ENCODE data around the gene DMBX1. TPM values are rescaled to one million over a fixed set of nuclear protein-coding genes. Genes with fewer than 3 reads are reported as not detected.
A peak's percentile ranks its signal among the peaks of the same experiment; 100 is the strongest.

DMBX1 gene
- total and polyA plus RNA-seq, 9 of the 15 experiments (the other 6 are each of a cell fraction or from before 2014, with no cell fraction given), result 0.25 to 4.3 (median 1.0) TPM

DNA sequence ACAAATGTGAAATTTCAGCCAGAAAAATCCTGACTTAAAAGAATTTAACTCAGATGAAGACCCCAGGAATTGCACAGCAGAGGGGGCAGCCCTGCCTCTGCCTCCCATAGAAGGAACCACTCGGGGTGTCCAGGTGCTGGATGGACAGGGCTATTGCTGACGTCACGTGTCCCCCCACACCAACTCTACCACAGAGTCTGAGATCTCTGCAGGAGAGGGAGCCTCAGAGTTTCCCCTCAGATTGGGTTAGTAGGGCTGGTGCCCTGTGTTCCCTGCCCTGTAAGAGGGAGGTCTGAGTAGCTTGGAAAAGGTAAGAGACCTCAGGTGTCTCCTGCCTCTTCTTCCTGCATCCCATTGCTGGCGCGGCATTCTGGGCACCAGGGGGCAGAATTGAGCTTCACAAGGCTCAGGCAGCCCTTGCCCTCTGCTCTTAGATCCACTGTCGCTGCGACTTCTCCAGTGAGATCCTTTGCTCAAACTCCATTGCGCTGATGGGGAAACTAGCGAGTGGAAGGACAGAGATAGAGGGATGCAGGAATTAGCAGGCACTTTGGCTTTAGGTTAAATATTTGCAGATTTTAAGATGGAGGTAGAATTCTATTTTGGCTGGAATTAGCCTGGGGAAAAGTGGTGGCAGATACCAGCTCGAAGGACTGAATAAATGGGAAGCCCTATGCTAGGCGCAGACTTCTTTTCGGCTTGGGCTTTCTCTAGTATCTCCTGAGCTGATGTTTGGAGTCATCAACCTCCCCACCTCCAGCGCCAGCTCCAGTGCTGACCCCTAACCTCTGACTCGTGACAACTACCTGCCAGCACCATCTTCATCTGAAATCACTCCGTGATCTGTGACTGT is 42.8 kb upstream of the DMBX1 start (continued):
- no peak for TF ChIP-seq KLF6 (CRISPR knock-in tag; IDR thresholded peaks at IDR 0.05; ENCODE audit: borderline replicate concordance)
- TF ChIP-seq ARNT (IDR thresholded peaks at IDR 0.05), result no peak
- no peak for TF ChIP-seq FOSL1 (tag; conservative IDR thresholded peaks at IDR 0.05)
- no peak for TF ChIP-seq BRD9 (IDR thresholded peaks at IDR 0.05; ENCODE audit: low read depth, partially characterized antibody)
- no peak for TF ChIP-seq ZFPM2 (CRISPR knock-in tag; IDR thresholded peaks at IDR 0.05)
- TF ChIP-seq CREBBP (IDR thresholded peaks at IDR 0.05; ENCODE audit: low read depth, low read length), result no peak
- TF ChIP-seq, protein P1, sequence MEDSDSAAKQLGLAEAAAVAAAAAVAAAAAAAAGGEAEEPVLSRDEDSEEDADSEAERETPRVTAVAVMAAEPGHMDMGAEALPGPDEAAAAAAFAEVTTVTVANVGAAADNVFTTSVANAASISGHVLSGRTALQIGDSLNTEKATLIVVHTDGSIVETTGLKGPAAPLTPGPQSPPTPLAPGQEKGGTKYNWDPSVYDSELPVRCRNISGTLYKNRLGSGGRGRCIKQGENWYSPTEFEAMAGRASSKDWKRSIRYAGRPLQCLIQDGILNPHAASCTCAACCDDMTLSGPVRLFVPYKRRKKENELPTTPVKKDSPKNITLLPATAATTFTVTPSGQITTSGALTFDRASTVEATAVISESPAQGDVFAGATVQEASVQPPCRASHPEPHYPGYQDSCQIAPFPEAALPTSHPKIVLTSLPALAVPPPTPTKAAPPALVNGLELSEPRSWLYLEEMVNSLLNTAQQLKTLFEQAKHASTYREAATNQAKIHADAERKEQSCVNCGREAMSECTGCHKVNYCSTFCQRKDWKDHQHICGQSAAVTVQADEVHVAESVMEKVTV (CRISPR knock-in tag; IDR thresholded peaks at IDR 0.05), result peak; percentile 69
- no peak for TF ChIP-seq ZBED1 (IDR thresholded peaks at IDR 0.05)
- TF ChIP-seq CSDE1 (IDR thresholded peaks at IDR 0.05), result no peak
- TF ChIP-seq ARID1B (IDR thresholded peaks at IDR 0.05), result no peak
- TF ChIP-seq, protein P2, sequence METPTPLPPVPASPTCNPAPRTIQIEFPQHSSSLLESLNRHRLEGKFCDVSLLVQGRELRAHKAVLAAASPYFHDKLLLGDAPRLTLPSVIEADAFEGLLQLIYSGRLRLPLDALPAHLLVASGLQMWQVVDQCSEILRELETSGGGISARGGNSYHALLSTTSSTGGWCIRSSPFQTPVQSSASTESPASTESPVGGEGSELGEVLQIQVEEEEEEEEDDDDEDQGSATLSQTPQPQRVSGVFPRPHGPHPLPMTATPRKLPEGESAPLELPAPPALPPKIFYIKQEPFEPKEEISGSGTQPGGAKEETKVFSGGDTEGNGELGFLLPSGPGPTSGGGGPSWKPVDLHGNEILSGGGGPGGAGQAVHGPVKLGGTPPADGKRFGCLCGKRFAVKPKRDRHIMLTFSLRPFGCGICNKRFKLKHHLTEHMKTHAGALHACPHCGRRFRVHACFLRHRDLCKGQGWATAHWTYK (CRISPR knock-in tag; IDR thresholded peaks at IDR 0.05), result no peak
- no peak for TF ChIP-seq SAFB2 (IDR thresholded peaks at IDR 0.05; ENCODE audit: borderline replicate concordance, low read depth, low read length, severe bottlenecking)
- TF ChIP-seq ZBTB17 (CRISPR knock-in tag; IDR thresholded peaks at IDR 0.05), result no peak
- no peak for TF ChIP-seq SMAD1 (IDR thresholded peaks at IDR 0.05; ENCODE audit: low read depth, low read length, partially characterized antibody)
- TF ChIP-seq EHMT2 (IDR thresholded peaks at IDR 0.05), result no peak
- peak in 1 of 2 experiments; percentile 75; a peak in 1 of 4 replicates for TF ChIP-seq RCOR1 (IDR thresholded peaks at IDR 0.05; ENCODE audit: borderline replicate concordance in 1 of 2, low read depth in 2 of 2, low read length in 2 of 2)
- TF ChIP-seq, protein P3, sequence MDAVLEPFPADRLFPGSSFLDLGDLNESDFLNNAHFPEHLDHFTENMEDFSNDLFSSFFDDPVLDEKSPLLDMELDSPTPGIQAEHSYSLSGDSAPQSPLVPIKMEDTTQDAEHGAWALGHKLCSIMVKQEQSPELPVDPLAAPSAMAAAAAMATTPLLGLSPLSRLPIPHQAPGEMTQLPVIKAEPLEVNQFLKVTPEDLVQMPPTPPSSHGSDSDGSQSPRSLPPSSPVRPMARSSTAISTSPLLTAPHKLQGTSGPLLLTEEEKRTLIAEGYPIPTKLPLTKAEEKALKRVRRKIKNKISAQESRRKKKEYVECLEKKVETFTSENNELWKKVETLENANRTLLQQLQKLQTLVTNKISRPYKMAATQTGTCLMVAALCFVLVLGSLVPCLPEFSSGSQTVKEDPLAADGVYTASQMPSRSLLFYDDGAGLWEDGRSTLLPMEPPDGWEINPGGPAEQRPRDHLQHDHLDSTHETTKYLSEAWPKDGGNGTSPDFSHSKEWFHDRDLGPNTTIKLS (IDR thresholded peaks at IDR 0.05; ENCODE audit: borderline replicate concordance, low read depth), result no peak; the same call in 1 of the 2 replicates
- no peak for TF ChIP-seq ZNF551 (CRISPR knock-in tag; IDR thresholded peaks at IDR 0.05)
- TF ChIP-seq, protein P4, sequence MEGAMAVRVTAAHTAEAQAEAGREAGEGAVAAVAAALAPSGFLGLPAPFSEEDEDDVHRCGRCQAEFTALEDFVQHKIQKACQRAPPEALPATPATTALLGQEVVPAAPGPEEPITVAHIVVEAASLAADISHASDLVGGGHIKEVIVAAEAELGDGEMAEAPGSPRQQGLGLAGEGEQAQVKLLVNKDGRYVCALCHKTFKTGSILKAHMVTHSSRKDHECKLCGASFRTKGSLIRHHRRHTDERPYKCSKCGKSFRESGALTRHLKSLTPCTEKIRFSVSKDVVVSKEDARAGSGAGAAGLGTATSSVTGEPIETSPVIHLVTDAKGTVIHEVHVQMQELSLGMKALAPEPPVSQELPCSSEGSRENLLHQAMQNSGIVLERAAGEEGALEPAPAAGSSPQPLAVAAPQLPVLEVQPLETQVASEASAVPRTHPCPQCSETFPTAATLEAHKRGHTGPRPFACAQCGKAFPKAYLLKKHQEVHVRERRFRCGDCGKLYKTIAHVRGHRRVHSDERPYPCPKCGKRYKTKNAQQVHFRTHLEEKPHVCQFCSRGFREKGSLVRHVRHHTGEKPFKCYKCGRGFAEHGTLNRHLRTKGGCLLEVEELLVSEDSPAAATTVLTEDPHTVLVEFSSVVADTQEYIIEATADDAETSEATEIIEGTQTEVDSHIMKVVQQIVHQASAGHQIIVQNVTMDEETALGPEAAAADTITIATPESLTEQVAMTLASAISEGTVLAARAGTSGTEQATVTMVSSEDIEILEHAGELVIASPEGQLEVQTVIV (CRISPR knock-in tag; IDR thresholded peaks at IDR 0.05; ENCODE audit: borderline replicate concordance), result 0 out of 2 replicates have a peak, but pooled peaks have one; percentile 34
- TF ChIP-seq ZNF146 (CRISPR knock-in tag; IDR thresholded peaks at IDR 0.05; ENCODE audit: unreplicated experiment), result no peak
